ENCODE data around the gene ORAI1.

Gene ORAI1

GRCh38 chr12:121614872-121615467, 11.4 kb upstream of the ORAI1 start:
- H3K4me3 ChIP-seq (ENCODE audit: low read depth, low read length) = no peak overlapping the region
- no peak for DNase-seq (ENCODE audit: low read depth)
- no peak for TF ChIP-seq MYC (IDR thresholded peaks at IDR 0.05; ENCODE audit: low read depth, low read length)
- TF ChIP-seq, protein P1, sequence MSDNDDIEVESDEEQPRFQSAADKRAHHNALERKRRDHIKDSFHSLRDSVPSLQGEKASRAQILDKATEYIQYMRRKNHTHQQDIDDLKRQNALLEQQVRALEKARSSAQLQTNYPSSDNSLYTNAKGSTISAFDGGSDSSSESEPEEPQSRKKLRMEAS (IDR thresholded peaks at IDR 0.05; ENCODE audit: low read depth, low read length) = no peak
- TF ChIP-seq CTCF (IDR thresholded peaks at IDR 0.05; ENCODE audit: low read depth, low read length) = no peak
- no peak for TF ChIP-seq POLR2A (IDR thresholded peaks at IDR 0.05; ENCODE audit: extremely low read depth, insufficient read length)

DNA sequence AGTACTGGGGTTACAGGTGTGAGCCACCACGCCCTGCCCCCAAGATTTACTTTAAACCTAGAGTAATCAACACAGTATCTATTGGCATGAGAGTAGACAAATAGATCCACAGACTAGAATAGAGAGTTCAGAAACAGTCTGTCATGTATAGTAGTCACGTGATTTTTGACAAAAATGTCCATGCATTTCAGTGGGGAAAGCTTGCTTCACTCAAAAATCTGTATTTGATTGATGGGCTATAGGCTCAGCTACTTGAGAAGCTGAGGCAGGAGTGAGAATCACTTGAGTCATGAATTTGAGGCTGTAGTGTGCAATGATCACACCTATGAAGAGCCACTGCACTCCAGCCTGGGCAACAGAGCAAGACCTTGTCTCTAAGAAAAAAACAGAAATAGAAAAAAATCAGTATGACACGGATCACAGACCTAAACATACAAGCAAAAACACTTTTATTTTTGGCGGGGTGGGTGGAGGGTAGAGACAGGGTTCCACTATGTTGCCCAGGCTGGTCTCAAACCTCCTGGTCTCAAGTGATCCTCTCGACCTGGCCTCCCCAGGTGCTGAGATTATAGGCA, 7.6 kb upstream of the ORAI1 start:
- TF ChIP-seq, protein P1 (IDR thresholded peaks at IDR 0.05; ENCODE audit: low read depth, low read length) = no peak
- TF ChIP-seq POLR2A (IDR thresholded peaks at IDR 0.05; ENCODE audit: extremely low read depth, insufficient read length) (no peak), MYC (IDR thresholded peaks at IDR 0.05; ENCODE audit: low read depth, low read length) (no peak), CTCF (IDR thresholded peaks at IDR 0.05; ENCODE audit: low read depth, low read length) (no peak)
- no peak for DNase-seq (ENCODE audit: low read depth)
- H3K4me3 ChIP-seq (ENCODE audit: low read depth, low read length) = no peak overlapping the region

- TF ChIP-seq, protein P1 (IDR thresholded peaks at IDR 0.05; ENCODE audit: low read depth, low read length) = no peak
- no peak for TF ChIP-seq CTCF (IDR thresholded peaks at IDR 0.05; ENCODE audit: low read depth, low read length)
- no peak for TF ChIP-seq MYC (IDR thresholded peaks at IDR 0.05; ENCODE audit: low read depth, low read length)
- no peak for TF ChIP-seq POLR2A (IDR thresholded peaks at IDR 0.05; ENCODE audit: extremely low read depth, insufficient read length)
- peak; percentile 82 for DNase-seq (ENCODE audit: low read depth)
- no peak overlapping the region for H3K4me3 ChIP-seq (ENCODE audit: low read depth, low read length)
Observed at GRCh38 chr12:121620333-121620891, 5.9 kb upstream of the ORAI1 start.

DNA sequence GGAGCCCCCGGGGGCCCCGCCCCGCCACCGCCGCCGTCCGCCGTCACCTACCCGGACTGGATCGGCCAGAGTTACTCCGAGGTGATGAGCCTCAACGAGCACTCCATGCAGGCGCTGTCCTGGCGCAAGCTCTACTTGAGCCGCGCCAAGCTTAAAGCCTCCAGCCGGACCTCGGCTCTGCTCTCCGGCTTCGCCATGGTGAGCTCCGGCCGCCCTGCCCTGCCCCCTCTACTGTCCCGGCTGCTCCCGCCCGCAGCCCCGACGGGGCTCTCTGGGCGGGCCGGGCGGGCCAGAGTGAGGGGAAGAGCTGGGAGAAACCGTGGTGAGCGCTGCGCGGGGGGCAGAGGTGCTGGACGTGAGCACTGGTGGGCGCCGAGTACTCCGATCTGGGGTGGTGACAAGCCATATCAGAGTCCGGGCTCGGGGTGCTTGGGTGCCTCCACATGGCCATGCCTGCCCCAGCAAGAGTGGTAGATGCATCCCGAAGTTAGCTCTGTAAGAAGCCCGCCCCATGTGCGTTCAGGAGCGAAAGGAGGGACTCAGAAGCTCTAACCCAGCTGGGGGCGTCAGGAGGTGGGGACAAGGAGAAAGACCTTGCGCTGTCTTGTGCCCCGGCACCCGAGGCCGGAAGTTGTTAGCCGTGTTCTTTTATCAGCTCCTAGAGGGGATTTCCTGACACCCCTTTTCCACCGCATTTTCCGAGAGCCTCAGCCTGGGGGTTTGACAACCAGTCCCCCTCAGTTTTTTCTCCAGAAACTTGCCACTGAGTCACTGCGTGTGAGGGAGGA, 717 bp downstream of the ORAI1 start:
- peak; percentile 94 for DNase-seq (ENCODE audit: low read depth)

More for the DNA sequence above, 717 bp downstream of the ORAI1 start:
- TF ChIP-seq, protein P1 (IDR thresholded peaks at IDR 0.05; ENCODE audit: low read depth, low read length) = peak; percentile 88
- TF ChIP-seq CTCF (IDR thresholded peaks at IDR 0.05; ENCODE audit: low read depth, low read length) = no peak
- TF ChIP-seq MYC (IDR thresholded peaks at IDR 0.05; ENCODE audit: low read depth, low read length) = peak; percentile 92
- TF ChIP-seq POLR2A (IDR thresholded peaks at IDR 0.05; ENCODE audit: extremely low read depth, insufficient read length) = peak; percentile 13
- H3K4me3 ChIP-seq (ENCODE audit: low read depth, low read length) = peak overlapping the region; percentile 79

Data from NB4 (cell line).